Activated CD4-positive, alpha-beta T cell treated with anti-CD3 and anti-CD28 coated beads for 36 hours (primary cell): ENCODE results near the gene CX3CL1. TPM values are rescaled to one million over a fixed set of nuclear protein-coding genes. Genes with fewer than 3 reads are reported as not detected.
"Not testable (repeated sequence)": the region's sequence is repeated elsewhere in the genome, so short reads cannot be mapped to it uniquely, and the experiment has no call there.

Experiments used
- ATAC-seq: fragments of 200-7000 bp; cut with Tn5 transposase; one replicate; pipeline ENCODE4 v1.10.0; 2021; ENCODE audit warnings: mild to moderate bottlenecking, moderate library complexity
- CTCF ChIA-PET: fragments of 350-600 bp; sonication (Branson Sonifier 250); formaldehyde crosslinking; loops from one replicate; lab custom pipeline; 2021; ENCODE audit warnings: antibody characterized with exemption; lab: Charles Lee
- POLR2A ChIA-PET: fragments of 350-600 bp; sonication (Branson Sonifier 250); formaldehyde crosslinking; loops from one replicate; lab custom pipeline; 2021; ENCODE audit warnings: antibody characterized with exemption, inconsistent platforms; lab: Charles Lee
- DNase-seq: peaks from one replicate; pipeline ENCODE4 v3.0.0-alpha.2; 2020
- H3K27ac Mint-ChIP-seq: one replicate; pipeline ENCODE4 v1.8.0; 2021; ENCODE audit warnings: mixed read lengths
- H3K27me3 Mint-ChIP-seq: one replicate; pipeline ENCODE4 v1.8.0; 2021; ENCODE audit warnings: mixed read lengths
- H3K36me3 Mint-ChIP-seq: one replicate; pipeline ENCODE4 v1.8.0; 2021; ENCODE audit warnings: low read depth, mixed read lengths
- H3K4me1 Mint-ChIP-seq: one replicate; pipeline ENCODE4 v1.8.0; 2021; ENCODE audit warnings: mixed read lengths
- H3K4me3 Mint-ChIP-seq: one replicate; pipeline ENCODE4 v1.8.0; 2021; ENCODE audit warnings: mild to moderate bottlenecking, moderate library complexity, mixed read lengths
- H3K9me3 Mint-ChIP-seq: one replicate; pipeline ENCODE4 v1.8.0; 2021; ENCODE audit warnings: low read depth, mixed read lengths
- intact Hi-C, 2 experiments: fragments of 100-400 bp; cut with DNase I in 1 of 2; cut with micrococcal nuclease in 1 of 2; formaldehyde crosslinking; loops; one replicate each; pipeline versions ENCODE4 v1.14.2 to v1.15.1; 2022 to 2024; cut with DNase I, micrococcal nuclease
- total RNA-seq, 2 experiments: library from RNA; stranded (reverse); gene quantifications; one replicate each; pipeline ENCODE4 v1.2.3, GENCODE V29; 2021

The CX3CL1 gene
- total RNA-seq, 2 experiments from 2014 or later = not detected

DNA sequence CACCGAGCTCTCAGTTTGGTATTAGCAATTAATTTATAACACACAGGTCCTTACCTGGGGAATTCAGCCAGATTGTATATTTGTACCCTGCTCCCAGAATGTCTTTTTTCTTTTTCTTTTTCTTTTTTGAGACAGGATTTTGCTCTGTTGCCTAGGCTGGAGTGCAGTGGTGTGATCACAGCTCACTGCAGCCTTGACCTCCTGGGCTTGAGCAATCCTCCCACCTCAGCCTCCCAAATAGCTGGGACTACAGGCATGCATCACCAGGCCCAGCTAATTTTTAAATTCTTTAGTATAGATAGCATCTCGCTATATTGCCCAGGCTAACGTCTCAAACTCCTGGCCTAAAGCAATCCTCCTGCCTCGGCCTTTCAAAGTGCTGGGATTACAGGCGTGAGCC is 28.2 kb upstream of the CX3CL1 start:
- intact Hi-C loops, H3K9me3 Mint-ChIP-seq: not testable (repeated sequence)

DNA sequence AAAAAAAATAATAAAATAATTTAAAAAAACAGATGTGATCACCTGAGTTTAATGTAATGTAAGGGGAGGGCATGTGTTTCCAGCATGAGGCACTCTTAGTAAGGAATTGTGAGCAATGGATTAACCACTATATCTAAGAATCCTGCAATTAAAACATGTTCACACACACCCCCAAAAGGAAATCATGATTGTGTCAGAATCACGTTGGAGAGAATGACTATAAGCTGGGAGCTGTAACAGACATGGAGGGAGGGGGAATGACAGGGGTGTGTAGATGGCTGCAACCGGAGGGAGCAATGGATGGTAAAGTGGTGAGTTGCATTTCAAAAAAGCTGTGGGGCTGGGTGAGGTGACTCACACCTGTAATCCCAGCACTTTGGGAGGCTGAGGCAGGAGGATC is 27.3 kb upstream of the CX3CL1 start:
- CTCF ChIA-PET = interaction anchor here (0.8 to 1.0 kb wide), 3 partner anchors 11 to 124 kb away, joined by 3 to 4 read pairs (median 3); no protein-coding TSS in a partner anchor

More for the DNA sequence above, 28.2 kb upstream of the CX3CL1 start:
- H3K4me3 Mint-ChIP-seq, ATAC-seq, H3K36me3 Mint-ChIP-seq, H3K27ac Mint-ChIP-seq, DNase-seq: not testable (repeated sequence)
- Mint-ChIP-seq H3K27me3 (peaks cover 39% of the 10 kb centered on the region), H3K4me1 (peaks cover 24% of the 10 kb centered on the region)
- ChIA-PET CTCF (interaction anchor here (0.6 to 1.1 kb wide), 3 partner anchors 12 to 43 kb away, joined by 3 to 5 read pairs (median 3); no protein-coding TSS in a partner anchor), POLR2A (interaction anchor here (0.6 kb wide), 1 partner anchor 100 kb away, joined by 3 read pairs; no protein-coding TSS in a partner anchor)

DNA sequence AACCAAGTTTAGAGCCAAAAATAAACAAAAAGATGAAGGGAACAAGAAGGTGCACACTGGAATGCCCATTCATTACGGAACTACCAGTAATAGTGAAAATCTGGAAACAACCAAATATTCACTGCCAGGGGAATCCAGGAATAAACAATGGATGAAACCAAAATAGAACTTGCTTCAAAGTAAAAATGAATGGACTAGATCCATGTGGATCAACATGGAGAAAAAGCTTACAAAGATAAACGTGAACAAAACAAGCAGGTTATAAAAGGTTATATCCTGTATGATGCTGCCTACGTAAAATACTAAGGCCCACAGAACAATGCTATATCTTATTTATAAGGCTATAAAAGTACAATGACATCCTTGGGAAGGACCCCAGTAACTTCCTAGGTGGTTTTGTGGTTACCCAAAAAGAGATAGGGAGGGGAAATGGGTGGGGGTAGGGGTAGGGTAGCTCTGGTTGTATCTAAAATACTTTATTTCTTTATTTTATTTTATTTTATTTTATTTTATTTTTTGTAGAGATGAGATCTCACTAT is 26.6 kb upstream of the CX3CL1 start:
- ATAC-seq (no peak), DNase-seq (no peak)
- H3K9me3 Mint-ChIP-seq = no peaks in the 10 kb centered on the region
- H3K36me3 Mint-ChIP-seq = no peaks in the 10 kb centered on the region
- intact Hi-C loops = no loop called here
- H3K27me3 Mint-ChIP-seq = peaks cover 43% of the 10 kb centered on the region
- ChIA-PET CTCF (interaction anchor here (0.8 to 1.0 kb wide), 4 partner anchors 12 to 124 kb away, joined by 3 to 4 read pairs (median 3); no protein-coding TSS in a partner anchor), POLR2A (interaction anchor here (0.7 kb wide), 1 partner anchor 61 kb away, joined by 3 read pairs; no protein-coding TSS in a partner anchor)
- no peak overlapping the region for H3K4me3 Mint-ChIP-seq
- peaks cover 22% of the 10 kb centered on the region for H3K4me1 Mint-ChIP-seq
- no peak overlapping the region for H3K27ac Mint-ChIP-seq

More for the DNA sequence above, 27.3 kb upstream of the CX3CL1 start:
- H3K36me3 Mint-ChIP-seq = no peaks in the 10 kb centered on the region
- intact Hi-C loops = no loop called here
- ATAC-seq (no peak), DNase-seq (no peak)
- H3K27me3 Mint-ChIP-seq = peaks cover 42% of the 10 kb centered on the region
- H3K27ac Mint-ChIP-seq = no peak overlapping the region
- peaks cover 23% of the 10 kb centered on the region for H3K4me1 Mint-ChIP-seq
- POLR2A ChIA-PET = interaction anchor here (0.7 kb wide), 1 partner anchor 62 kb away, joined by 3 read pairs; no protein-coding TSS in a partner anchor
- H3K9me3 Mint-ChIP-seq = no peaks in the 10 kb centered on the region
- no peak overlapping the region for H3K4me3 Mint-ChIP-seq

DNA sequence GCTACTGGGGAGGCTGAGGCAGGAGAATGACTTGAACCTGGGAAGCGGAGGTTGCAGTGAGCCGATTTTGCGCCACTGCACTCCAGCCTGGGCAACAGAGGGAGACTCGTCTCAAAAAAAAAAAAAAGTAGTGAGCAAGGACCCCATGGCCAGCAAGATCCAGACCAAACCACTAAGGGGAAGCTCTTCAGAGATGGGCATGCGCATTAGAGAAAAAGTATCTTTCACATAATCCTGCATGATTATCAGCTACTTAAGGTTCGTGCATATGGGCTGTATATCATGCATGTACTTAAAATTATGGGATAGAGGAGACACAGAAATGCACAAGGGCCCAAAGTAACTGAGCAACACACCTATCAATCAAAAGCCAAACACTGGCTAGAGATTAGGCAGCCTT is 24.4 kb upstream of the CX3CL1 start:
- Mint-ChIP-seq H3K4me1 (peaks cover 22% of the 10 kb centered on the region), H3K4me3 (no peak overlapping the region), H3K9me3 (no peaks in the 10 kb centered on the region), H3K27ac (no peak overlapping the region), H3K36me3 (no peaks in the 10 kb centered on the region), H3K27me3 (peaks cover 39% of the 10 kb centered on the region)
- intact Hi-C loops = no loop called here
- ChIA-PET POLR2A (no interaction called here), CTCF (interaction anchor here (1.1 kb wide), 1 partner anchor 69 kb away, joined by 4 read pairs; no protein-coding TSS in a partner anchor)
- DNase-seq = no peak
- no peak for ATAC-seq

DNA sequence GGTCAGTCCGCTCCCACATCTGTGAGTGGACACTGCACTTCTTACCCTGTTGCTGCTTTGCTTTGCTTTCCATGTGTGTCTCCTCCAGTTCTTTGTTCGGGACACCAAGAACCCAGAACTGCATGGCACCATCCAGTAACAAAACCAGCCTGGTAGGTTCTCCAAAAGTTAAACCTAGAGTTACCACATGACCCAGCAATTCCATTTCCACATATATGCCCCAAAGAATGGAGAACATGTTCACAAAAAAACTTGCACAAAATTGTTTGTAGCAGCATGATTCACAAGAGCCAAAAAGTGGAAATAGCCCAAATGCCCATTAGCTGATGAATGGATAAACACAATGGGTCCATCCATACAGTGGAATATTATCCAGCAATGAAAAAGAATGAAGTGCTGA is 24.0 kb upstream of the CX3CL1 start:
- intact Hi-C loops = no loop called here
- peaks cover 37% of the 10 kb centered on the region for H3K27me3 Mint-ChIP-seq
- CTCF ChIA-PET = interaction anchor here (1.1 kb wide), 1 partner anchor 69 kb away, joined by 4 read pairs; no protein-coding TSS in a partner anchor
- no peaks in the 10 kb centered on the region for H3K36me3 Mint-ChIP-seq
- no peak overlapping the region for H3K4me3 Mint-ChIP-seq
- ATAC-seq (no peak), DNase-seq (no peak)
- no peak overlapping the region for H3K27ac Mint-ChIP-seq
- POLR2A ChIA-PET = no interaction called here
- peaks cover 19% of the 10 kb centered on the region for H3K4me1 Mint-ChIP-seq
- no peaks in the 10 kb centered on the region for H3K9me3 Mint-ChIP-seq

DNA sequence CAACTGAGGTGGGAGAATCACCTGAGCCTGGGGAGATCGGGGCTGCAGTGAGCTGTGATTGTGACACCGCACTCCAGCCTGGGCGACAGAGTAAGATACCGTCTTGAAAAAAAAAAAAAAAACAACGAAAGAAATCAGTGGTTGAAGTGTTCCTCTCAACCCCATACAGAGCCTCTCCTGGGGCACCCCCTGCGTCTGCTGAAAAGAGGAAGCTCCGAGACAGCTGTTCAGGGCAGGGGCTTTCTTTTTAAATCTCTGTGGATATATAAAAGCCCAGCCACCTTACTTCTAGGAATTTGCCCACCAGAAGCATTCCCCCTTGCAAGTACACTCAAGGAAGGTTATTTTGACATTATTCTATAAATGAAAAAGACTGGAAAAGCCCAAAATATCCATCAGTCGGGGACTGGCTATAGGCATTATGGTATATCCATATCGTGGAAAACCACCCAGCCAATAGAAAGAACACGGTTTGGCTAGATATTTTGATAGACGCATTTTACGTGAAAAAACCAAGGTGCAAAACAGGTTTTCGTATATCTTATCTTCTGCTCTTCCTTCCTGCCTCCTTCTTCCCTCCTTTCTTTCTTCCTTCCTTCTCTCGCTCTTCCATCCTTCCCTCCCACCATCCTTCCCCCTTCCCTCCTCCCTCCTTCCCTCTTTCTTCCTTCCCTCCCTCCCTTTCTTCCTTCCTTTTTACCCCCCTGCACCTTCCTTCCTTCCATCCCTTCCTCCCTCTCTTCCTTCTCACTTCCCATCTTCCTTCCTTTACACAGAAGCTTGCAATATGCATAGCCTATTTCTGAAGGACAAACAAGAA is 22.9 kb upstream of the CX3CL1 start:
- intact Hi-C loops = no loop called here
- CTCF ChIA-PET = no interaction called here

DNA sequence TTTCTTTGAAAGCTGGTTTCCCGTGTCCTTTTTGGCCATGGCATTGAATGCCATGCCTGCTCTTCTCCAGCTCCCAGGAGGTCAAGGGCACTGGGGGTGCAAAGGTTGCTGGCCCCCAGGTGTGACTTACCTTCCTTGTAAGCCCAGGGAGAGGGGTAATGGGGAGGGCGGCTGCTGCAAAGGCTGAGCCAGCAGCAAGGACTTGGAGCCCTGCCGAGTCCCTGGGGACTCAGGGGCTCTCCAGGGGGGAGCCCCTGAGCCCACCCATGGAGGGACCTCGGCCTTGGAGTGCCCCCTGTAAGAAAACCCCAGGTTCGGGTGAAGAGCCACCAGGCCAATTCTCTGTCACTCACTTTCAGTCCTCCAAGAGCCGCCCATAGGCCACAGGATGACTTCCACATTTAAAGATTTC is 19.6 kb upstream of the CX3CL1 start:
- intact Hi-C loops = no loop called here
- Mint-ChIP-seq H3K9me3 (no peaks in the 10 kb centered on the region), H3K36me3 (no peaks in the 10 kb centered on the region), H3K4me3 (no peak overlapping the region), H3K4me1 (peaks cover 18% of the 10 kb centered on the region), H3K27me3 (peaks cover 24% of the 10 kb centered on the region), H3K27ac (no peak overlapping the region)
- ChIA-PET CTCF (no interaction called here), POLR2A (no interaction called here)
- DNase-seq (no peak), ATAC-seq (no peak)

More for the DNA sequence above, 22.9 kb upstream of the CX3CL1 start:
- H3K4me1 Mint-ChIP-seq = peaks cover 19% of the 10 kb centered on the region
- H3K9me3 Mint-ChIP-seq = no peaks in the 10 kb centered on the region
- peaks cover 32% of the 10 kb centered on the region for H3K27me3 Mint-ChIP-seq
- no peak overlapping the region for H3K4me3 Mint-ChIP-seq
- H3K27ac Mint-ChIP-seq = no peak overlapping the region
- ATAC-seq = peak; percentile 90
- peak; percentile 58 for DNase-seq
- POLR2A ChIA-PET = interaction anchor here (0.6 kb wide), 1 partner anchor 68 kb away, joined by 3 read pairs; no protein-coding TSS in a partner anchor
- H3K36me3 Mint-ChIP-seq = no peaks in the 10 kb centered on the region

DNA sequence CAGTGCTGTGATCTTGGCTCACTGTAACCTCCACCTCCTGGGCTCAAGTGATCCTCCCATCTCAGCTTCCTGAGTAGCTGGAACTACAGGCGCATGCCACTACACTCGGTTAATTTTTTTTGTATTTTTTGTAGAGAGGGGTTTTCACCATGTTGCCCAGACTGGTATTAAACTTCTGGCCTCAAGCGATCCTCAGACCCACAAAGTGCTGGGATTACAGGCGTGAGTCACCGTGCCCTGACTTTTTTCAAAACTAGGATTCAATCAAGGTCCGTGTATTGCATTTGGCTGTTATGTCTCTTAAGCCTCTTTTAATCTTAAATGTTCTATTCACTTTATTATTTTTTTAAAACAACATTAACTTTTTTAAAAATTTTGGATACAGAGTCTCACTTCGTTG is 18.0 kb upstream of the CX3CL1 start:
- Mint-ChIP-seq H3K27me3 (peaks cover 10% of the 10 kb centered on the region), H3K4me1 (peaks cover 20% of the 10 kb centered on the region), H3K36me3 (no peaks in the 10 kb centered on the region), H3K4me3 (no peak overlapping the region), H3K27ac (no peak overlapping the region), H3K9me3 (no peaks in the 10 kb centered on the region)
- ChIA-PET CTCF (interaction anchor here (0.7 kb wide), 1 partner anchor 50 kb away, joined by 3 read pairs; no protein-coding TSS in a partner anchor), POLR2A (no interaction called here)
- intact Hi-C loops = no loop called here
- DNase-seq = no peak
- no peak for ATAC-seq

DNA sequence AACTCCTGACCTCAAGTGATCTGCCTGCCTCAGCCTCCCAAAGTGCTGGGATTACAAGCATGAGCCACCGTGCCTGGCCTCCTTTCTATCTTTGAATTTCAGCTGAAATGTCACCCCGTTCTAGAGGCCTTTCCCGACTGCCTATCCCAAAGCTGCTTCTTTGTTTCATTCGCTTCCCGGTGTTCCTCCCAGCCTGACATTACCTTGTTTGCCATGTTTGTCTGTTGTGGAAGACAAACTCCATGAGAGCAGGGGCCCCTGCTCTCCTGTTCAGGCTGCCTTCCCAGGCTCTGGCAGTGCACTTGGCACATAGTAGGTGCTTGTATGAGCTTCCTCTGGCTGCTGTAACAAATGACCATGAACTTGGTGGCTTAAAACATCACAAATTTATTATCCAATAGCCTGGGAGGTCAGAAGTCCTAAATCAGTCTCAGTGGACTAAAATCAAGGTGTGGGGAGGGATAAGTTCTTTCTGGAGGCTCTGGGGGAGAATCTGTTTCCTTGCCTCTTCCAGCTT is 16.3 kb upstream of the CX3CL1 start:
- DNase-seq (no peak), ATAC-seq (no peak)
- intact Hi-C loops = no loop called here
- ChIA-PET POLR2A (no interaction called here), CTCF (interaction anchor here (0.7 to 1.3 kb wide), 2 partner anchors 9 to 12 kb away, joined by 3 read pairs; no protein-coding TSS in a partner anchor)
- no peaks in the 10 kb centered on the region for H3K36me3 Mint-ChIP-seq
- no peak overlapping the region for H3K4me3 Mint-ChIP-seq
- H3K27me3 Mint-ChIP-seq = peaks cover 3% of the 10 kb centered on the region
- no peaks in the 10 kb centered on the region for H3K9me3 Mint-ChIP-seq
- H3K27ac Mint-ChIP-seq = no peak overlapping the region
- H3K4me1 Mint-ChIP-seq = peaks cover 13% of the 10 kb centered on the region

DNA sequence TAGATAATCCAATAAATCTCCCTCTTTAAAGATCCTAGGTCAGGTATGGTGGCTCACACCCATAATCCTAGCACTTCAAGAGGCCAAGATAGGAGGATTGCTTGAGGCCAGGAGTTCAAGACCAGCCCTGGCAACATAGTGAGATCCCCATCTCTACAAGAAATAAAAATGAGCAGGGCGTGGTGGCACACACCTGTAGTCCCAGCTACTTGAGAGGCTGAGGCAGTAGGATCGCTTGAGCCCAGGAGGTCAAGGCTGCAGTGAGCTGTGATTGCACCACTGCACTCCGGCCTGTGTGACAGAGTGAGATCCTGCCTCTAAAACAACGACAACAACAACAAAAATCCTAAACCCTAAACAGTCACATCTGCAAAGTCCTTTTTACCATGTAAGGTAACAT is 15.7 kb upstream of the CX3CL1 start:
- H3K4me1 Mint-ChIP-seq = peaks cover 13% of the 10 kb centered on the region
- H3K36me3 Mint-ChIP-seq = no peaks in the 10 kb centered on the region
- ATAC-seq (no peak), DNase-seq (no peak)
- no peak overlapping the region for H3K27ac Mint-ChIP-seq
- peaks cover 3% of the 10 kb centered on the region for H3K27me3 Mint-ChIP-seq
- intact Hi-C loops = no loop called here
- H3K4me3 Mint-ChIP-seq = no peak overlapping the region
- CTCF ChIA-PET = interaction anchor here (0.9 to 1.3 kb wide), 2 partner anchors 13 to 128 kb away, joined by 3 to 4 read pairs; no protein-coding TSS in a partner anchor
- H3K9me3 Mint-ChIP-seq = no peaks in the 10 kb centered on the region
- POLR2A ChIA-PET = no interaction called here
